OCI-LY7 (cell line): ENCODE results near the gene ZCCHC10.
"Not testable (repeated sequence)": the region's sequence is repeated elsewhere in the genome, so short reads cannot be mapped to it uniquely, and the experiment has no call there.

Source experiments
- CTCF ChIP-seq: fragments of 200-600 bp; sonication (generic); conservative IDR thresholded peaks from 2 replicates; pipeline ENCODE4 v1.5.1; 2014; ENCODE audit warnings: mild to moderate bottlenecking, antibody characterized with exemption, low read length, moderate library complexity, mixed read lengths
- EZH2phosphoT487 ChIP-seq: fragments of 200-600 bp; sonication (generic); IDR thresholded peaks from 2 replicates; pipeline ENCODE4 v1.6.1; 2018; ENCODE audit warnings: low read depth, borderline replicate concordance, mild to moderate bottlenecking, mixed run types, antibody characterized with exemption, low read length, moderate library complexity, mixed read lengths

GRCh38 chr5:132972436-132972828 lies 53.9 kb downstream of the ZCCHC10 start:
- not testable (repeated sequence) for TF ChIP-seq CTCF, EZH2phosphoT487
